ENCODE results near the gene EFCAB10. TPM values are rescaled to one million over a fixed set of nuclear protein-coding genes. Genes with fewer than 3 reads are reported as not detected.

The EFCAB10 gene
- polyA plus RNA-seq, 1 donor from 2014 or later = not detected

- Histone ChIP-seq H3K79me2 (replicated peaks; ENCODE audit: insufficient read depth, low read length) (no peaks in the 10 kb centered on the region), H3F3A (ENCODE audit: insufficient read depth, low read length, poor library complexity, severe bottlenecking) (no peaks in the 10 kb centered on the region), H3K9me2 (ENCODE audit: insufficient read depth, low read length) (no peaks in the 10 kb centered on the region), H2AFZ (ENCODE audit: low read depth, low read length) (no peak overlapping the region), H3K36me3 (ENCODE audit: insufficient read depth, low read length) (peaks cover 4% of the 10 kb centered on the region), H3K9me3 (ENCODE audit: low read length) (no peaks in the 10 kb centered on the region), H3K4me2 (ENCODE audit: low read length) (no peak overlapping the region), H3K27me3 (ENCODE audit: insufficient read depth, low read depth, low read length) (no peaks in the 10 kb centered on the region), H4K20me1 (ENCODE audit: insufficient read depth) (no peaks in the 10 kb centered on the region), H3K27ac (ENCODE audit: low read length) (no peak overlapping the region), H3K9ac (ENCODE audit: low read length) (no peak overlapping the region), H3K4me3 (ENCODE audit: low read length) (no peak overlapping the region)
- no peak for TF ChIP-seq EZH2 (IDR thresholded peaks at IDR 0.05; ENCODE audit: borderline replicate concordance, insufficient read depth, low read length, poor library complexity, severe bottlenecking)
- no peak for TF ChIP-seq SMC3 (conservative IDR thresholded peaks at IDR 0.05; ENCODE audit: poor library complexity)
- no peak for TF ChIP-seq TAF1 (IDR thresholded peaks at IDR 0.05; ENCODE audit: low read depth)
- no peak for TF ChIP-seq RAD21 (conservative IDR thresholded peaks at IDR 0.05)
- no peak for TF ChIP-seq MXI1 (conservative IDR thresholded peaks at IDR 0.05; ENCODE audit: poor library complexity, severe bottlenecking)
These were observed 39.9 kb upstream of the EFCAB10 start for GRCh38 chr7:105621176-105621575.

- Histone ChIP-seq H3K79me2 (replicated peaks; ENCODE audit: insufficient read depth, low read length) (no peaks in the 10 kb centered on the region), H3K27ac (ENCODE audit: low read length) (no peak overlapping the region), H4K20me1 (ENCODE audit: insufficient read depth) (no peaks in the 10 kb centered on the region), H3K9ac (ENCODE audit: low read length) (no peak overlapping the region), H3K27me3 (ENCODE audit: insufficient read depth, low read depth, low read length) (no peaks in the 10 kb centered on the region), H3K4me3 (ENCODE audit: low read length) (no peak overlapping the region), H3K36me3 (ENCODE audit: insufficient read depth, low read length) (no peaks in the 10 kb centered on the region), H3K9me2 (ENCODE audit: insufficient read depth, low read length) (no peaks in the 10 kb centered on the region), H3K4me2 (ENCODE audit: low read length) (no peak overlapping the region), H3F3A (ENCODE audit: insufficient read depth, low read length, poor library complexity, severe bottlenecking) (no peaks in the 10 kb centered on the region), H2AFZ (ENCODE audit: low read depth, low read length) (no peak overlapping the region), H3K9me3 (ENCODE audit: low read length) (no peaks in the 10 kb centered on the region)
- TF ChIP-seq MXI1 (conservative IDR thresholded peaks at IDR 0.05; ENCODE audit: poor library complexity, severe bottlenecking) (no peak), RAD21 (conservative IDR thresholded peaks at IDR 0.05) (no peak), POLR2AphosphoS5 (IDR thresholded peaks at IDR 0.05) (no peak), SMC3 (conservative IDR thresholded peaks at IDR 0.05; ENCODE audit: poor library complexity) (no peak)
These were observed 38.3 kb upstream of the EFCAB10 start for GRCh38 chr7:105619590-105619989.

- TF ChIP-seq EP300 (conservative IDR thresholded peaks at IDR 0.05; ENCODE audit: poor library complexity, severe bottlenecking) = no peak
- TF ChIP-seq CTCF (IDR thresholded peaks at IDR 0.05; ENCODE audit: poor library complexity, severe bottlenecking) = no peak
- no peak for TF ChIP-seq POLR2AphosphoS5 (IDR thresholded peaks at IDR 0.05)
- no peak for TF ChIP-seq REST (IDR thresholded peaks at IDR 0.05; ENCODE audit: borderline replicate concordance)
- no peak for TF ChIP-seq TAF1 (IDR thresholded peaks at IDR 0.05; ENCODE audit: low read depth)
- no peaks in the 10 kb centered on the region for H3F3A ChIP-seq (ENCODE audit: insufficient read depth, low read length, poor library complexity, severe bottlenecking)
- H3K36me3 ChIP-seq (ENCODE audit: insufficient read depth, low read length) = no peaks in the 10 kb centered on the region
These were observed 36.7 kb upstream of the EFCAB10 start for GRCh38 chr7:105618016-105618296.

More at GRCh38 chr7:105618016-105618296, 36.7 kb upstream of the EFCAB10 start:
- Histone ChIP-seq H3K4me3 (ENCODE audit: low read length) (no peak overlapping the region), H3K9ac (ENCODE audit: low read length) (no peak overlapping the region), H3K79me2 (replicated peaks; ENCODE audit: insufficient read depth, low read length) (no peaks in the 10 kb centered on the region), H3K4me2 (ENCODE audit: low read length) (no peak overlapping the region), H3K27me3 (ENCODE audit: insufficient read depth, low read depth, low read length) (no peaks in the 10 kb centered on the region), H3K27ac (ENCODE audit: low read length) (no peak overlapping the region), H3K9me2 (ENCODE audit: insufficient read depth, low read length) (no peaks in the 10 kb centered on the region), H2AFZ (ENCODE audit: low read depth, low read length) (no peak overlapping the region), H4K20me1 (ENCODE audit: insufficient read depth) (no peaks in the 10 kb centered on the region), H3K9me3 (ENCODE audit: low read length) (no peaks in the 10 kb centered on the region)

Data from neural cell (in vitro differentiated cells).